B cell (primary cell): Measurements from ENCODE around the gene LSG1. TPM values are rescaled to one million over a fixed set of nuclear protein-coding genes. Genes with fewer than 3 reads are reported as not detected.

ENCODE experiments used
- ATAC-seq: fragments of 200-7000 bp; cut with Tn5 transposase; one replicate; pipeline ENCODE4 v1.10.0; 2021; ENCODE audit warnings: low read depth, mild to moderate bottlenecking, moderate number of reproducible peaks, moderate library complexity
- CTCF ChIA-PET: fragments of 350-600 bp; sonication (Branson Sonifier 250); formaldehyde crosslinking; loops from one replicate; lab custom pipeline; 2021; ENCODE audit warnings: antibody characterized with exemption, inconsistent platforms; lab: Charles Lee
- POLR2A ChIA-PET: fragments of 350-600 bp; sonication (Branson Sonifier 250); formaldehyde crosslinking; loops from one replicate; lab custom pipeline; 2021; ENCODE audit warnings: antibody characterized with exemption; lab: Charles Lee
- DNase-seq: peaks from one replicate; pipeline ENCODE4 v3.0.0; 2013
- H2AFZ ChIP-seq: 2 replicates; pipeline ENCODE4 v1.6.1; 2012; ENCODE audit warnings: mild to moderate bottlenecking, low read depth, low read length; ENCODE audit not compliant: insufficient read depth, poor library complexity, severe bottlenecking
- H3K27ac ChIP-seq, 2 donors: 1 replicate in 1 of 2; 2 replicates in 1 of 2; pipeline ENCODE4 v1.5.1; 2012 to 2013; ENCODE audit warnings: low read length in 2 of 2, mild to moderate bottlenecking in 2 of 2, moderate library complexity in 1 of 2
- H3K27me3 ChIP-seq, 4 experiments: fragments of 200-600 bp in 1 of 4; sonication (generic) in 1 of 4; replicated peaks in 1 of 4; 1 replicate in 2 of 4; 2 replicates in 2 of 4; pipeline versions ENCODE4 v1.6.1 to v1.7.0; 2013 to 2016; ENCODE audit warnings: low read length in 3 of 4, mild to moderate bottlenecking in 2 of 4, mixed read lengths in 1 of 4, moderate library complexity in 1 of 4; ENCODE audit not compliant: insufficient read depth in 4 of 4, control insufficient read depth in 3 of 4; ENCODE audit errors: control extremely low read depth in 1 of 4
- H3K36me3 ChIP-seq, 2 experiments: replicated peaks in 1 of 2; 1 replicate in 1 of 2; 2 replicates in 1 of 2; pipeline versions ENCODE4 v1.6.1 to v1.7.1; 2013; ENCODE audit warnings: low read length in 1 of 2; ENCODE audit not compliant: insufficient read depth in 2 of 2, control insufficient read depth in 1 of 2; ENCODE audit errors: control extremely low read depth in 1 of 2, extremely low read depth in 1 of 2
- H3K4me1 ChIP-seq, 2 donors: fragments of 200-600 bp in 1 of 2; sonication (generic) in 1 of 2; 1 replicate in 1 of 2; 2 replicates in 1 of 2; pipeline versions ENCODE4 v1.5.1 to v1.6.1; 2013 to 2017; ENCODE audit warnings: low read length in 2 of 2; ENCODE audit not compliant: control insufficient read depth in 2 of 2, insufficient read depth in 2 of 2
- H3K4me2 ChIP-seq: replicated peaks from 2 replicates; pipeline ENCODE3; 2012; ENCODE audit warnings: mild to moderate bottlenecking, low read depth, low read length; ENCODE audit not compliant: poor library complexity, severe bottlenecking
- H3K4me3 ChIP-seq, 5 experiments: fragments of 200-600 bp in 1 of 5; sonication (generic) in 1 of 5; 1 replicate in 3 of 5; 2 replicates in 2 of 5; pipeline versions ENCODE4 v1.5.1 to v1.7.0; 2011 to 2016; ENCODE audit warnings: low read length in 4 of 5, mild to moderate bottlenecking in 4 of 5, low read depth in 2 of 5, control low read depth in 1 of 5, moderate library complexity in 1 of 5; ENCODE audit not compliant: insufficient read depth in 1 of 5; ENCODE audit errors: control extremely low read depth in 1 of 5, extremely low read depth in 1 of 5
- H3K79me2 ChIP-seq: fragments of 200-600 bp; sonication (generic); one replicate; pipeline ENCODE4 v1.6.0; 2016; ENCODE audit warnings: low read length; ENCODE audit not compliant: control insufficient read depth, insufficient read depth
- H3K9ac ChIP-seq: fragments of 200-600 bp; sonication (generic); 2 replicates; pipeline ENCODE4 v1.6.1; 2017; ENCODE audit warnings: mild to moderate bottlenecking, low read length, moderate library complexity
- H3K9me3 ChIP-seq, 3 donors: one replicate each; pipeline versions ENCODE4 v1.6.1 to v1.7.1; 2013; ENCODE audit warnings: low read length in 2 of 3; ENCODE audit not compliant: control insufficient read depth in 2 of 3, insufficient read depth in 1 of 3; ENCODE audit errors: control extremely low read depth in 1 of 3
- H4K20me1 ChIP-seq: 2 replicates; pipeline ENCODE4 v1.6.0; 2012; ENCODE audit warnings: mild to moderate bottlenecking, low read length; ENCODE audit not compliant: insufficient read depth, control insufficient read depth, poor library complexity, severe bottlenecking
- H3K27ac Mint-ChIP-seq: one replicate; pipeline ENCODE4 v1.8.0; 2021; ENCODE audit warnings: mixed read lengths
- H3K27me3 Mint-ChIP-seq: one replicate; pipeline ENCODE4 v1.8.0; 2021; ENCODE audit warnings: mixed read lengths
- H3K4me1 Mint-ChIP-seq: one replicate; pipeline ENCODE4 v1.8.0; 2021; ENCODE audit warnings: mixed read lengths
- H3K4me3 Mint-ChIP-seq: one replicate; pipeline ENCODE4 v1.8.0; 2021; ENCODE audit warnings: mixed read lengths
- H3K9me3 Mint-ChIP-seq: one replicate; pipeline ENCODE4 v1.8.0; 2022; ENCODE audit warnings: mixed read lengths; ENCODE audit not compliant: insufficient read depth
- EZH2 ChIP-seq: IDR thresholded peaks from 2 replicates; pipeline ENCODE4 v1.6.1; 2012; ENCODE audit warnings: borderline replicate concordance, low read depth, mild to moderate bottlenecking, moderate library complexity, low read length; ENCODE audit not compliant: insufficient read depth, poor library complexity, severe bottlenecking
- WGBS: methylation state at CpG from one replicate; pipeline ENCODE4 v1.1.5; 2013; ENCODE audit warnings: missing lambda C conversion rate; ENCODE audit not compliant: insufficient coverage; 5-methylcytosine and 5-hydroxymethylcytosine counted together
- intact Hi-C: fragments of 100-400 bp; cut with micrococcal nuclease; formaldehyde crosslinking; loops from one replicate; pipeline ENCODE4 v1.10.0; 2022
- polyA plus RNA-seq: library from polyadenylated mRNA; depleted of rRNA; stranded (reverse); fragments of >200 nt; gene quantifications from 2 replicates; pipeline ENCODE4 v1.2.3, GENCODE V29; 2012
- total RNA-seq, 2 donors: library from RNA; stranded (reverse); fragments of 120-200 nt in 1 of 2; gene quantifications; 1 replicate in 1 of 2; 2 replicates in 1 of 2; pipeline versions ENCODE4 v1.2.3 to v1.2.4, GENCODE V29; 2013 to 2022
- TF ChIP-seq, protein P1 (sequence below): fragments of 200-600 bp; IDR thresholded peaks from one replicate; pipeline ENCODE4 v1.8.0; 2022; ENCODE audit warnings: antibody characterized with exemption, mild to moderate bottlenecking

The LSG1 gene
- total and polyA plus RNA-seq, 2 donors (not counting 1 experiment from before 2014, with no cell fraction given), result 29.4 to 54.6 TPM

DNA sequence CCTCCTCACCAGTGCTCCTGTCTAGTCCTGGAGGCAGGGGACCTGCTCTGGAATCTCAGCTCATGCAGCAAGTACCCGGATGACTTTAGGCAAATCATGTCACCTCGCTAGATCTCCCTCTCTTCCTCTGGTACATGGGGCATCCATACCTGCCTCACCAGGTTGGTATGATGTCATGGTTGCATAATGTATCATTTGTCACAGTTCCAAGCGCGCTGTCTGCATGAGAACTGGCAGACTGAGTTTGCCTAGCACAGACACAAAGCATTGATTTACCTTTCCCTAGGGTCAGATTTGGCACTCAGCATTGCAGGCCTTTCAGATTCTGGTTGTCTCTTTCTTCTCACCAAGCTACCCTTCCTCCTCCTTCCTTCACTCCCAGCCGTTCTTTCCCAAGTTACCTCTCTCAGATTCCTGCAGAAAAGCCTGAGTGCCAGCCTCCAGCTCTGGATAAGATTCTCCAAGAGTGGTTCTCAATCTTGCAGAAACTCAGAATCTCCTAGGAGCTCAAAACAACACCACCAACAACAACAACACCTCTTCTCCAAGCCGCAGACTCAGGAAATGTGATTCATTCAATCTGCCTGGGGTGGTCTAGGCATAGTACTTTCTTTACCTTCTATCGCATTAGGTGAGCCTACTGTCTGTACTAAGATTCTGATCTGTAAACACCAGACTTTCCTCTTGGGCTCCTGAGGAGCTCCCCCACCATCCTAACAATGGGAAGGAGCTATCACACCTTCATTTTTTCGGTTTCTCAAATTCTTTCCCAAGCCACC is 43.2 kb upstream of the LSG1 start:
- ChIA-PET POLR2A (no interaction called here), CTCF (no interaction called here)
- no peaks in the 10 kb centered on the region for H3K4me1 ChIP-seq
- H3K9ac ChIP-seq, result no peak overlapping the region
- no peak for DNase-seq
- H3K27me3 Mint-ChIP-seq, result peaks cover 5% of the 10 kb centered on the region
- peaks cover 4% of the 10 kb centered on the region for H3K4me1 Mint-ChIP-seq
- no peaks in the 10 kb centered on the region for H4K20me1 ChIP-seq
- no peak overlapping the region for H3K4me2 ChIP-seq
- no peaks in the 10 kb centered on the region for H3K9me3 ChIP-seq
- H3K4me3 Mint-ChIP-seq, result no peak overlapping the region
- no peak overlapping the region for H2AFZ ChIP-seq
- 90% methylated on average over 6 of the region's 8 CpGs for WGBS
- ATAC-seq, result no peak
- H3K27ac ChIP-seq, result no peak overlapping the region
- TF ChIP-seq EZH2, result no peak
- TF ChIP-seq, protein P1, sequence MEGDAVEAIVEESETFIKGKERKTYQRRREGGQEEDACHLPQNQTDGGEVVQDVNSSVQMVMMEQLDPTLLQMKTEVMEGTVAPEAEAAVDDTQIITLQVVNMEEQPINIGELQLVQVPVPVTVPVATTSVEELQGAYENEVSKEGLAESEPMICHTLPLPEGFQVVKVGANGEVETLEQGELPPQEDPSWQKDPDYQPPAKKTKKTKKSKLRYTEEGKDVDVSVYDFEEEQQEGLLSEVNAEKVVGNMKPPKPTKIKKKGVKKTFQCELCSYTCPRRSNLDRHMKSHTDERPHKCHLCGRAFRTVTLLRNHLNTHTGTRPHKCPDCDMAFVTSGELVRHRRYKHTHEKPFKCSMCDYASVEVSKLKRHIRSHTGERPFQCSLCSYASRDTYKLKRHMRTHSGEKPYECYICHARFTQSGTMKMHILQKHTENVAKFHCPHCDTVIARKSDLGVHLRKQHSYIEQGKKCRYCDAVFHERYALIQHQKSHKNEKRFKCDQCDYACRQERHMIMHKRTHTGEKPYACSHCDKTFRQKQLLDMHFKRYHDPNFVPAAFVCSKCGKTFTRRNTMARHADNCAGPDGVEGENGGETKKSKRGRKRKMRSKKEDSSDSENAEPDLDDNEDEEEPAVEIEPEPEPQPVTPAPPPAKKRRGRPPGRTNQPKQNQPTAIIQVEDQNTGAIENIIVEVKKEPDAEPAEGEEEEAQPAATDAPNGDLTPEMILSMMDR, result no peak
- no peak overlapping the region for H3K4me3 ChIP-seq
- no peaks in the 10 kb centered on the region for H3K9me3 Mint-ChIP-seq
- no peaks in the 10 kb centered on the region for H3K79me2 ChIP-seq
- intact Hi-C loops, result no loop called here
- no peak overlapping the region for H3K27ac Mint-ChIP-seq
- no peaks in the 10 kb centered on the region for H3K36me3 ChIP-seq
- H3K27me3 ChIP-seq, result no peaks in the 10 kb centered on the region

DNA sequence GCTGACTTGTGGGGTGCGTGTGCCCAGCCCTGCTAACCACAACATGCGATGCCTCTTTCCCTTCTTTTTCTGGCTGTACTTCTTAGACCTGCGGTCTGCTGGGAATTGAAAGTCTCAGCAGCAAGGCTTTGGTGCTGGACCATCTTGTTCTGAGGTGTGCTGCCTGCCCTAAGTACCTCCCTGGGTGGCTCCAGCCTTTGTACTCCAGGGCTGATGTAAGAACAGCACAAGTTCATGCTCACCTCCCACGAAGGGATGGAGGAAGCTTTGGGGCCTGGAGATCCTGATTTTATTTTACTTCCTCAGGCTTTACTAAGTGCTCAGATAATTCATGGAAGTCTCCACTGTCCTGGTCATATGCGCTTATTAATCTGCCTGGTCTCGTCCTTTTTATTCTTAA is 42.6 kb upstream of the LSG1 start:
- Histone ChIP-seq H3K4me2 (no peak overlapping the region), H3K36me3 (no peaks in the 10 kb centered on the region), H3K9me3 (no peaks in the 10 kb centered on the region), H3K79me2 (no peaks in the 10 kb centered on the region), H3K27ac (no peak overlapping the region), H2AFZ (no peak overlapping the region), H3K4me1 (no peaks in the 10 kb centered on the region), H3K9ac (no peak overlapping the region), H3K27me3 (no peaks in the 10 kb centered on the region), H3K4me3 (no peak overlapping the region), H4K20me1 (no peaks in the 10 kb centered on the region)
- WGBS, result 84% methylated on average over 6 of the region's 6 CpGs
- intact Hi-C loops, result no loop called here
- no peak for ATAC-seq
- TF ChIP-seq, protein P1, result no peak
- TF ChIP-seq EZH2, result no peak
- ChIA-PET POLR2A (no interaction called here), CTCF (no interaction called here)
- peaks cover 4% of the 10 kb centered on the region for H3K4me1 Mint-ChIP-seq
- no peak overlapping the region for H3K27ac Mint-ChIP-seq
- no peak for DNase-seq
- peaks cover 5% of the 10 kb centered on the region for H3K27me3 Mint-ChIP-seq
- no peaks in the 10 kb centered on the region for H3K9me3 Mint-ChIP-seq
- no peak overlapping the region for H3K4me3 Mint-ChIP-seq
